Measurements from ENCODE around the gene FHIT.
"Not testable (repeated sequence)": the region's sequence is repeated elsewhere in the genome, so short reads cannot be mapped to it uniquely, and the experiment has no call there.

The FHIT gene

GRCh38 chr3:61108247-61109019 lies 142.8 kb downstream of the FHIT start:
- no peak for DNase-seq

GRCh38 chr3:61094608-61095007 lies 156.6 kb downstream of the FHIT start:
- DNase-seq: no peak

- no peak for DNase-seq
These were observed 157.9 kb downstream of the FHIT start for GRCh38 chr3:61093364-61093763.

- no peak for DNase-seq
These were observed 158.4 kb downstream of the FHIT start for GRCh38 chr3:61092870-61093269.

GRCh38 chr3:61090389-61091169 lies 160.7 kb downstream of the FHIT start:
- DNase-seq: no peak

GRCh38 chr3:61087465-61087864 lies 163.8 kb downstream of the FHIT start:
- no peak for DNase-seq

GRCh38 chr3:61081554-61081953 lies 169.7 kb downstream of the FHIT start:
- no peak for DNase-seq

GRCh38 chr3:61080737-61081445 lies 170.4 kb downstream of the FHIT start:
- DNase-seq: no peak

- DNase-seq: no peak
These were observed 173.1 kb downstream of the FHIT start for GRCh38 chr3:61078048-61078752.

- DNase-seq: no peak
These were observed 173.7 kb downstream of the FHIT start for GRCh38 chr3:61077551-61077950.

- DNase-seq: no peak
These were observed 176.5 kb downstream of the FHIT start for GRCh38 chr3:61074783-61075182.

- DNase-seq: no peak
These were observed 177.6 kb downstream of the FHIT start for GRCh38 chr3:61073566-61074165.

- no peak for DNase-seq
These were observed 183.2 kb downstream of the FHIT start for GRCh38 chr3:61068084-61068483.

GRCh38 chr3:61066800-61067199 lies 184.5 kb downstream of the FHIT start:
- no peak for DNase-seq

- not testable (repeated sequence) for DNase-seq
These were observed 185.0 kb downstream of the FHIT start for GRCh38 chr3:61066222-61066621.

- no peak for DNase-seq
These were observed 185.7 kb downstream of the FHIT start for GRCh38 chr3:61065451-61066011.

- no peak for DNase-seq
These were observed 190.0 kb downstream of the FHIT start for GRCh38 chr3:61061092-61061723.

- DNase-seq: no peak
These were observed 190.8 kb downstream of the FHIT start for GRCh38 chr3:61060411-61060861.

- DNase-seq: no peak
These were observed 192.4 kb downstream of the FHIT start for GRCh38 chr3:61058836-61059235.

GRCh38 chr3:61057464-61057863 lies 193.8 kb downstream of the FHIT start:
- DNase-seq: no peak

- DNase-seq: no peak
These were observed 195.8 kb downstream of the FHIT start for GRCh38 chr3:61055447-61055846.
